ENCODE results near the gene CMTM8. TPM values are rescaled to one million over a fixed set of nuclear protein-coding genes. Genes with fewer than 3 reads are reported as not detected.
"Not testable (repeated sequence)": the region's sequence is repeated elsewhere in the genome, so short reads cannot be mapped to it uniquely, and the experiment has no call there.

Gene CMTM8
- total RNA-seq, 1 donor: not detected

- no peak for DNase-seq (ENCODE audit: low read depth)
- no peak overlapping the region for H3K4me3 ChIP-seq (ENCODE audit: low read depth, low read length)
- TF ChIP-seq CTCF (IDR thresholded peaks at IDR 0.05; ENCODE audit: insufficient read depth, low read depth, low read length): no peak
Observed at GRCh38 chr3:32226875-32227500, 11.5 kb upstream of the CMTM8 start.

DNA sequence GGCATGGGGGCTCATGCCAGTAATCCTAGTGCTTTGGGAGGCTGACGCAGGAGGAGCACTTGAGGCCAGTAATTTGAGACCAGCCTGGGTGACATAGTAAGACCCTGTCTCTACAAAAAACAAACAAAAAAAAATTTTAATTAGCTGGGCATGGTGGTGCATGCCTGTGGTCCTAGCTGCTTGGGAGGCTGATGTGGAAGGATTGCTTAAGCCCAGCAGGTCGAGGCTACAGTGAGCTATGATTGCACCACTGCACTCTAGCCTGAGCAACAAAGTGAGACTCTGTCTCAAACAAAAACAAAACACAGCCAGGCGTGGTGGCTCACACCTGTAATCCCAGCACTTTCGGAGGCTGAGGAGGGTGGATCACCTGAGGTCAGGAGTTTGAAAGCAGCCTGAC, 9.7 kb upstream of the CMTM8 start:
- not testable (repeated sequence) for H3K4me3 ChIP-seq (ENCODE audit: low read depth, low read length); DNase-seq (ENCODE audit: low read depth)

- H3K4me3 ChIP-seq (ENCODE audit: low read depth, low read length): no peak overlapping the region
- DNase-seq (ENCODE audit: low read depth): no peak
- no peak for TF ChIP-seq CTCF (IDR thresholded peaks at IDR 0.05; ENCODE audit: insufficient read depth, low read depth, low read length)
Observed at GRCh38 chr3:32229565-32229964, 8.9 kb upstream of the CMTM8 start.

DNA sequence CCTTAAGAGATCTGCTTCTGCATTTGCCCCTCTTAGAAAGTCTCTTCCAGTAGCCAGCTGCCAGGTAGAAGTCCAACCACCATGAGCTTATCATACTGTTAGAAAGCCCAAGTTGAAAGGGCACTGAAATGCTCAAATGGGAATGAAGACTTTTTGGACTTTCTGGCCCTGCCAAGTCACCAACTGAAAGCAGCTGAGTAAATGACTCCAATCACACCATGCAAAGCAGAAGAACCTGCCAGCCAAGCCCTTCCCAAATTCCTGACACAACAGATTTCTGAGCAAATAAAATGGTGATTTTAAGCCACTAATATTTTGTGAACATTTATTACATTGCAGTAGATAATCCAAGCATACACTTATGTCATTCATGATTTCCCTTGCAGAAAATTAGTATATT, 2.1 kb upstream of the CMTM8 start:
- H3K4me3 ChIP-seq (ENCODE audit: low read depth, low read length): no peak overlapping the region
- TF ChIP-seq CTCF (IDR thresholded peaks at IDR 0.05; ENCODE audit: insufficient read depth, low read depth, low read length): no peak
- no peak for DNase-seq (ENCODE audit: low read depth)

DNA sequence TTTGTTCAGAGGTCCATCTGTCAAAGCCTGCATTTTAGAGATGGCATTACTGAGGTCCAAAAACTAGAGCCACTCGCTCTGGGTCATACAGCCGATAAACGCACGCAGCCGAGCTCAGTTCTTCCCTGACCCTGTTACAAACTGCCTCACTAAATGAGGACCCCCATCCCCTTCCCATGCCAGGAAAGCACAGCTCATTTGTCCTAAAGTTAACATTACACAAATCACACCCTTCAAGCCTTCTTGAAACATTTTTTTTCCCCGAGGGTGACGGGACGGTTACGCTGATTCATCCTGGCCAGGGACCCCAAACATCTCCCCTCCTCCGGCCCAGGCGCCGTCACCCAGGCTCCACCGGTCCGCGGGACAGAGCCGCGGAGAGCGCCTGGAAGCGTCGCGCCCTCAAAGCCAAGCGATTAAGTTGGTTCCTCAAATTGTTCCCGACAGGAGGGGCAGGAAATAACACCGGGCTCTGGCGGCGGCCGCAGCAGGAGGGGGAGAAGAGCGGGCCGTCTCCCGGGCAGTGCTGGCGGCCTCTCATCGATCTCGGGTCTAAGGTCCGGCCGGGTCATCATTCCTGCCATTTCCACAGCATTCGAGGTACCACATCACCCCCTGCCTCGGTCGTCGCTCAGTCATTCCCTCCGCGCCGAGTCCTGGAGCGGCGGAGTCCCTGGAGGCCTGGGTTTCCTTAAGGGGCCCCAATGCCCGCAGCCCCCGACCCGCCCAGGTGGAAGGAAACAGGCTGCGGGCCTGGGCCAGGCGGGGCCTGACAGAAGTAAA, 619 bp upstream of the CMTM8 start:
- peak overlapping the region; percentile 63 for H3K4me3 ChIP-seq (ENCODE audit: low read depth, low read length)

DNA sequence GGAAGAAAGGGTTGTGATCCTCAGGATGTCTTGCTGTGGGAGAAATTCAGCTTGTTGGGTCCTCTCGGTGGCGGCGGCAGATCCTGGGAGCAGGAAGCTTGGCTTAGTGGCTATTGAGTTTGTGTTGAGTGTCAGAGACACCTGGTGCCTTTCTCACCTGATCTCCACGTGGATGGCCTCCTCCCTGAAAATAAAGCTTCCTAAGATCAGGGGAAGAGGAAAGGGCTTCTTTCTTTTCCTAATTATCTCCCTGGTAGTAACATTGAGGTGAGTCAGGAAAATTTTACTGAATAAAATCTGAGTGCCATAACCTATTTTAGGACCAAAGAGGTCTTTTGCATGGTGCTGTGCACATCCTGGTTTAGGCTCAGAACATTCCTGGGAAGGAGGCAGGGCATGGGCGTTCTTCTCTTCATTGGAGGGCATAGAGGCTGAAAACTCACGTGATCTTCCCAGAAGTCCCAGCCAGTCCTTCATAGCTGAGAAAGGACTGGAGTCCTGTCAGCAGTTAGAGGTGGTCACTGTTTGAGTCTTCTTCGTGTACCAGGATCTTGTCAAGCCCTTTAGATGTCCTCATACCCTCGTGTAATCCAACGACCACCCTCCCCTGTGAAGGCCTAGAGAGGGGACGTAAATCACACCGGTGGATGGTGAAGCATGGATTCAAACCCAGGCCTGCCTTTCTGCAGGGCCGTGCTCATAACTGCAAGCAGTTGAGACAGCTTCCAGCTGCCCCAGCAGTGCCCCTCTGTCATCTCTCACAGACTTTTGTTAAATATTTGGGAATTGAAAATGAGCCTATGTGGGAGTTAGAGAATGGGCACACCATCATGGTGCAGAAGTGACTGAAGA, 1.1 kb downstream of the CMTM8 start:
- no peak for TF ChIP-seq CTCF (IDR thresholded peaks at IDR 0.05; ENCODE audit: insufficient read depth, low read depth, low read length)
- H3K4me3 ChIP-seq (ENCODE audit: low read depth, low read length): peak overlapping the region; percentile 63
- no peak for DNase-seq (ENCODE audit: low read depth)

More for the DNA sequence above, 619 bp upstream of the CMTM8 start:
- no peak for DNase-seq (ENCODE audit: low read depth)
- no peak for TF ChIP-seq CTCF (IDR thresholded peaks at IDR 0.05; ENCODE audit: insufficient read depth, low read depth, low read length)

- no peak overlapping the region for H3K4me3 ChIP-seq (ENCODE audit: low read depth, low read length)
- peak; percentile 6 for DNase-seq (ENCODE audit: low read depth)
- TF ChIP-seq CTCF (IDR thresholded peaks at IDR 0.05; ENCODE audit: insufficient read depth, low read depth, low read length): peak; percentile 42
Observed at GRCh38 chr3:32240159-32240545, 1.7 kb downstream of the CMTM8 start.

Data from fibroblast of villous mesenchyme (primary cell).